TTC549 (cell line): Measurements from ENCODE around the gene ITM2C.

Experiments
- FAIRE-seq: peaks from 2 replicates; lab custom pipeline; 2012; peaks lifted over from hg19 to GRCh38; lab: Jason Lieb, UNC

Gene ITM2C

GRCh38 chr2:230908092-230908594, 43.4 kb downstream of the ITM2C start:
- no peak for FAIRE-seq

DNA sequence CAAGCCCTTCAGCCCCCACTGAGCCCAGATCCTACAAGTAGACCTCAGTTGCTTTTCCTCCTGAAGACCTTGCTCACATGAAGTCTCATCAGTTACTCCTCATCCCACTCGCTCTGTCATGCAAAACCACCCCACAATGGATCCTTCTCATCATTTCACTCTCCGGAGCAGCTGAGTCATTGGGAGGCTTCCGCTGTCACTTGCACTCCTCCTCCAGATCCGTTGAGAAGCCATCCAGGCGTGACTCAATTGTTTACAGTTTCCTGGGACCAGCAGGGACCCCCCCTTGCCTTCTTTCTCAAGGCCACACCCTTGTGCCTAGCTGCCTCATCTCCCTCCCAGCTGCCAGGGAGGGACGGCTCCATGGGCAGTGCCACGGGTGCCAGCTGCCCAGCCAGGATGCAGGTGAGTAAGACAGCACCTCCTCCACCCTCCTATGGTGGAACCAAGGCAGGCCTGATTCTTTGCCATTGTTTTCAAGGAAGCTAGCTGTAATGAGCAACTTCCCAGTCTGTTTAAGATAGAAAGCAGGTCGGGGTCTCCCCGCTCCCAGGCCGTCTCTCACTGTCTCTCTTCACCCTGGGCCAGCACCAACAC, 44.0 kb downstream of the ITM2C start:
- no peak for FAIRE-seq

DNA sequence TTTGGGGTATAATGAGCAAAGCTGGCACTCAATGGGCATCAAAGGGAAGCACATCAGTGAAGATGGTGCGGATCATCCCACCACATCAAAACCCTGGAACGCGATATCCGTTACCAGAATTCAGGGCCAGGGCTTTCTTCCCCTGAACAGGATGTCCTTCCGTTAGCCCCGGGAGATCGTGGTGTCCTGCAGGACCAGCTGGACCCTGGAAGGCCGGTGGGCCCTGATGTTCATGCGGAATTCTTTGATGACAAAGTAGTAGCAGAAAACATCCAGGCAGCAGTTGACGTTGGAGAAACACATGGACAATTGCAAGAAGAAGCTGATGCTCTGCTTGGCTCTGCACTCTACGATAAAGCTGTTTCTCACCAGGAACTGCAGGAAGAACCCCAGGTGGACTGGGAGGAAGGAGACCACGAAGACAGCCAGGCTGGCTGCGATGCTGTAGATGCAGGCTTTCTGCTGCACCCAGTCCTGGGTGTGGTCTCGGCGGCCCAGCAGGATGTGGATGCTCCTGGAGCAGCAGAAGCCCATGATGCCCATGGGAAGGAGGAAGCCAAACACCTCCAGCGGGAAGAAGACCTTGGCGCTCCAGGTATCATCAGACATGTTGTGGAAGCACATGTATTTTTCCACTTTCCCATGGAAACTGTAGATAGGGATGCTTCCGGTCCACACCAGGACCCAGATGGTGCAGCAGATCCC, 45.3 kb downstream of the ITM2C start:
- FAIRE-seq: no peak

- FAIRE-seq: no peak
Measured at GRCh38 chr2:230910546-230911177, 45.9 kb downstream of the ITM2C start.

GRCh38 chr2:230912046-230912445, 47.3 kb downstream of the ITM2C start:
- FAIRE-seq: no peak

- no peak for FAIRE-seq
Measured at GRCh38 chr2:230912724-230913123, 48.0 kb downstream of the ITM2C start.

DNA sequence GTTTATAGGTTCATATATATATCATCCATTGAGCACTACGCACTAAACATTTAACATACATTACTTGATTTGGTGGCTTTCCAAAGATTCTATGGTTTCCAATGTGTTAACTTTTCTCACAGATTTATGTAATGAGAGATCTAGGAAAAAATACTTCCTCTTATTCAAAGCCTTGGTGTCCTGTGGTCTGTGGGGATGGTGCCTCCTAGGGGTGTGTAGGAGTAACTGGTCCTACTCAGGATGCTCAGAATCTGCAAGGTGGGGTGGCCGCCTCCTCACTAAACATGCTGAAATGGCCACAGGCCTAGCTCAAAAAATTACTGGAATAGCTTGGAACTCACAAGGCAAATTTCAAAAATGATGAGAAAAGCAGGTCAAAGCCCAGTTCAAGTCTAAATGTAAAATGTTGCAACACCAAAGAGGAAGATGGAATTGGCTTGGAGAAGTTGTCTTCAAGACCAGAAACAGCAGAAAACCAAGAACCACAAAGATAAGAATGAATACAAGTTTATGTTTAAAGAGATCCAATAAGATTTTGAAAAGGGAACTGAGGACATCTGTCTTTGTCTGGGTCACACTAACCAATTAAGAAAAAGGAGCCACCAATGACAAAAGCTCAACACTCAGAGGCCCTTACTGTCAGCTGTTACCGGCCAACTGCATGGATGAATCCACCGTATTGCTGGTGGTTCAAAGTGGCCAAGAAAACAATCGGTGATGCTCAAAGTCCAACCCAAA, 48.8 kb downstream of the ITM2C start:
- no peak for FAIRE-seq

- FAIRE-seq: no peak
Measured at GRCh38 chr2:230914886-230915285, 50.1 kb downstream of the ITM2C start.

- FAIRE-seq: no peak
Measured at GRCh38 chr2:230915319-230915718, 50.6 kb downstream of the ITM2C start.

DNA sequence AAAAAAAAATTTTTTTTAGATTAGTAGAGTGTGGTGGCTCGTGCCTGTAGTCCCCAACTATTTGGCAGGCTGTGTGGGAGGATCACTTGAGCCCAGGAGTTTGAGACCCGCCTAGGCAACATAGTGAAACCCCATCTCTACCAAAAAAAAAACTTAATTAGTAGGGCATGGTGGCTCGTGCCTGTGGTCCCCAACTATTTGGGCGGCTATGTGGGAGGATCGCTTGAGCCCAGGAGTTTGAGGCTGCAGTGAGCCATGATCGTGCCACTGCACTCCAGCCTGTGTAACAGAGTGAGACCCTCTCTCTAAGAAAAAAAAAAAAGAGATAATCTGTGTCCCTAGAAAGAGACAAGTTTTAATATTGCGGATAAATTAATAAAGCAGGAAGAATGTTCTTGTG, 51.5 kb downstream of the ITM2C start:
- no peak for FAIRE-seq

GRCh38 chr2:230919240-230919639, 54.5 kb downstream of the ITM2C start:
- no peak for FAIRE-seq

DNA sequence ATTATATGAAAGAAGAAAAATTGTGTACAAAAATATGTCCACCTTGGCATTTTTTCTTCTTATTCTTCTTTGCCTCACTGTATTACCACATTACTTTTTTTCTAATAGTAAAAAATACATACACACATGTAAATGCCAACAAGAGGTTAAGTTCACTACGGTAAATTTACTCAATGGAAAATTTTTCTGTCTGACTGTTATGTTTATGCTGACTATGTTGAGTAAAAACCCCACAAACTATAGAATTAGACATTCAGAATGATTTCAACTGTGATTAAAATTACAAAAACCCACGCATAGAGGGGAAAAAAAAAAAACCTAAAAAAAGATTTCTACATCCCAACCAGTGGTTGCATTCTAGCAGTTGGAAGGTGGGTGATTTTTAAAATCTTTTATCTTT, 54.9 kb downstream of the ITM2C start:
- FAIRE-seq: no peak

DNA sequence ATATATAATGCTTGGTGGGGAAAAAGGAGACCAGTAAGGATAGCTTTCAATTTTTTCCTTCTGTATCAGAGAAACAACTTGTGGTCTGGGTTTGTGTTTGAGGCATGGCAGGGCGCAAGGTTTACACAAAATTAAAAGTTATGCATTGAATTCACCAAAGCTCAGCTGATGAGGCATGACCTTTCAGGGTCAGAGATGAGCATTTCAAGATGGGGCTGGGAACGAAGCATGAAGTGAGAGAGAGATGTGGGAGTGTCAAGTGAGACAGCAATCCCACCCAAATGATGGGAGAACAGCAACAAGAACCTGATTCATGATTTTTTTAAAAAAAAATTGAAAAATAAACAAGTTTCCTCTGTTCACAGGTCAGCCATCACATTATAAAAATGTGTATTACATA, 55.4 kb downstream of the ITM2C start:
- no peak for FAIRE-seq

DNA sequence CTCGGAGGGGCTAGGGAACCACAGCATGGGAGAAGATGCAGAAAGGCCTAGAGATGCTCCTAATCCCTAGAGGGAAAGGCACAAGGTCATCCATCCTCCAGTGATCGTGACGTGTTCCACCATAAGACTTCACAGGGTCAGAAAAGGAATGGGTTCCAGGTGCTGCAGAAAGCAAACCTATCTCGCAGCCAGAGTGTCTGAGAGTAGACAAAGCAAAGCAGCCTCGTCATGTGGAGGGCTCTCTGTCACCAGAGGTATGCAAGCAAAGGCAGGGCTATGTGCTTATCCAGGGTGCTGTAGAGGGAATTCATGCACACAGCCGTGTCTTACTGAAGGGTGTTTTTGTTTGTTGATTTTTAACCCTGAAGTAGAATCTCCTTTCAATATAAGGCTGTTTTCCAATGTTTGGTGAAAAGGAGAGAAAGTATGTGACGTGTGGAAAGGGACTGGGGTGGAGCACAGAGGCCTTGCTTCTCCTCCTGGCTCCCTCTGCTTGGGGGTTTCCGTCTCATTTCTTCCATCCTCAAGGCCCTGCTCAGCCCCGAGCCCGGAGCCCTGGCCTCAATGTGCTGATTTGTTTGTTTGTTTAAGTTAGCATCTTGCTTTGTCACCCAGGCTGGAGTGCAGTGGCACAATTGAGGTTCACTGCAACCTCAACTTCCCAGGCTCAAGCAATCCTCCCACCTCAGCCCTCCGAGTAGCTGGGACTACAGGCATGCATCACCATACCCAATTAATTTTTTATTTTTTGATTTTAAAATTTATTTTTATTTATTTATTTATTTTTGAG, 57.3 kb downstream of the ITM2C start:
- no peak for FAIRE-seq

DNA sequence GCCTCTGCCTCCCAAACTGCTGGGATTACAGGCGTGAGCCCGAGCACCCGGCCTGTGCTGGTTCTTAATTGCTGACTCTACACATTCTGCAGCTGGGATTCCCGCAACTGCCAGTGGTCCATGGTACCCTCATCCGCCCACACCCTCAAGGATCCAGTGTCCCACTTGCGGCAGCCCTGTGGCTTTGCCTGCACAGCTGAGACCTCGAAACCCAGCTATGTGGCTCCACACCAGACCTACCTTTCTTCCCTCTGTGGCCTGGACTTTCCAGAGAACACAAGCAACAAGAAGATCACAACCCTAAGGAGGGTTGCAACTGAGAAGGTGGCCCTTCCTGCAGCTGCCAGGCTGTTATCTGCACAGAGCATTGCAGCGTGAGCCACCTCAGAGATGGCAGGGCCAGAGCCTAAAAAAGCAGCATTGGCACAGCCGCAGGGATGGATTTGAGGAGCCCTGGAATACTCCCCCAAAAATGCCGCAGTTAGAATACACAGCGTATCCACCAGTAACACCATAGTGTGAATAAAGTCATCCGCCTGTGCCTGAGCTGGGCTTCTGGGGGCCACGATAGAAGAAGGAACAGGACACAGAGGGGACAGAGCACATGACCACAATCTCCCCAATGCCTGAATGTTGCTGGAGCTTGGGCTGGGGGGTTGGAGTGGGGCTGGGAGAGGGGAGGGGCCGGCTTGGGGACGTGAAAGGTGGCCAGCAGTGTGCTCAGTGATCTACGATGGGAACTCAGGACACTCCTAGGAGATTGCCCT, 58.4 kb downstream of the ITM2C start:
- no peak for FAIRE-seq

- FAIRE-seq: no peak
Measured at GRCh38 chr2:230924092-230924469, 59.3 kb downstream of the ITM2C start.

DNA sequence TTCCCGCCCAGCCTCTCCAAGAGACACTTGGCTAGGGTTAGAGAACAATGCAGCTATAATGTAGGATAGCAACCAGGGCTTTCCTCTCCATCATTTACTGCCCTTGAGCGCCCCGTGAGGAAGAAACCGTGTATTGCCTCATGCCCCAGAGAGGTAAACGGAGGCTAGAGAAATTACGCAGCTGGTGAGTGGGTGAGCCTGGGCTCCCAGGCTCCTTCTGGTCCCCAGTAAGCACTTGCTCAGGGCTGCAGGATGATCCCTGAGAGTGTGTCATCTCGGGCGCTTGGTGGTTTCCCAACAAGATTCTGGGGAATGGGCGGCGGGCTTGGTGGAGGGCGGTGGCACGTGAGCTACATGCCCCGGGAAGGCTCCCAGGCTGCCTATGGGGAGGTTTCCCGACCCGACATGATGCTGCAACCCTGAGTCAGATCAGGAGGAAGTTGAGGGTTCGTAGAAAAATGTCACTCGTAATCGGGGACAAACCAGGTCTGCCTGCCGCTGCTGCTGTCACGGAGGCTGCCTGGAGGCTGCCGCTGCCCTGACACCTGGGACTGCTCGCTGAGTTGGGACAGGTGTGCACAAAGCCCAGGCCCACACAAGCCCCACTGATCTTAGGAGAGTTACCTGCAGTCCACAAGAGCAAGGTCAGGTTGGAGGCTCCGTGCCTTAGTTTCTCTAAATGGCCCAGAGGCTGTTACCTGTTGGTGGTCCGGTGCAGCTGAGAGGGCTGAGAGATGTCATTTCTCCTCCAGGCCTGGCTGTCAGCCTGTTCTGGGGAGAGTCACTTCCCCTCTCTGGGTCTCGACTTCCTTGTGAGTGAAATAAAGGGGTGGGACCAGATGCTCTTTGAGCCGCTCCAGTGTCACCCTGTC, 60.0 kb downstream of the ITM2C start, which contains the start of gene GPR55:
GPR55 (minus strand) TSS at position 773 of the 872 bp plus-strand sequence. CDS start 14,280 bp downstream, outside the sequence.
- FAIRE-seq: no peak

GRCh38 chr2:230925443-230925878, 60.7 kb downstream of the ITM2C start:
- FAIRE-seq: no peak

GRCh38 chr2:230925879-230926765, 61.4 kb downstream of the ITM2C start:
- no peak for FAIRE-seq
